GM12878 (cell line): ENCODE measurements around the gene ABCC3. TPM values are rescaled to one million over a fixed set of nuclear protein-coding genes. Genes with fewer than 3 reads are reported as not detected.

Source experiments
- ASH2L ChIP-seq: fragments of 300-600, 200-600 bp; sonication (generic); IDR thresholded peaks from 2 replicates; pipeline ENCODE4 v1.6.1; 2017; ENCODE audit warnings: low read depth, mild to moderate bottlenecking, borderline replicate concordance
- BACH1 ChIP-seq: fragments of 450-650 bp; IDR thresholded peaks from 2 replicates; pipeline ENCODE4 v1.6.1; 2017; ENCODE audit warnings: mild to moderate bottlenecking, borderline replicate concordance
- BHLHE40 ChIP-seq, 2 experiments: fragments of 450-650 bp in 1 of 2; IDR thresholded peaks; 2 replicates each; pipeline ENCODE4 v1.6.1; 2011 to 2017; ENCODE audit warnings: low read depth in 2 of 2, borderline replicate concordance in 1 of 2, improper control_type of control experiment in 1 of 2, low read length in 1 of 2, mild to moderate bottlenecking in 1 of 2
- BMI1 ChIP-seq: fragments of 450-650 bp; IDR thresholded peaks from 2 replicates; pipeline ENCODE4 v1.6.1; 2016; ENCODE audit warnings: mild to moderate bottlenecking, moderate library complexity, borderline replicate concordance
- CHD2 ChIP-seq: IDR thresholded peaks from 2 replicates; pipeline ENCODE4 v1.6.1; 2011; ENCODE audit warnings: low read depth, low read length, improper control_type of control experiment, borderline replicate concordance
- EZH2 ChIP-seq: IDR thresholded peaks from 2 replicates; pipeline ENCODE4 v1.6.1; 2012; ENCODE audit warnings: low read depth, mild to moderate bottlenecking, control low read depth, inconsistent platforms, low read length, borderline replicate concordance; ENCODE audit not compliant: control insufficient read depth
- FOXM1 ChIP-seq: IDR thresholded peaks from 2 replicates; pipeline ENCODE4 v1.6.1; 2012; ENCODE audit warnings: low read depth, mild to moderate bottlenecking, inconsistent platforms, low read length, moderate library complexity
- MXI1 ChIP-seq: fragments of 150-350 bp; IDR thresholded peaks from 2 replicates; pipeline ENCODE4 v1.6.1; 2011; ENCODE audit warnings: low read depth, mild to moderate bottlenecking, inconsistent platforms, low read length, improper control_type of control experiment
- NBN ChIP-seq: fragments of 450-650 bp; IDR thresholded peaks from 2 replicates; pipeline ENCODE4 v1.6.1; 2016
- RBBP5 ChIP-seq: fragments of 200-600 bp; sonication (generic); conservative IDR thresholded peaks from 2 replicates; pipeline ENCODE4 v1.6.1; 2016
- RELB ChIP-seq: fragments of 450-650 bp; IDR thresholded peaks from 2 replicates; pipeline ENCODE4 v1.6.1; 2017; ENCODE audit warnings: low read depth, mild to moderate bottlenecking, moderate library complexity
- STAT1 ChIP-seq: fragments of 450-650 bp; conservative IDR thresholded peaks from 2 replicates; pipeline ENCODE4 v1.6.1; 2014; ENCODE audit warnings: antibody characterized with exemption, mild to moderate bottlenecking
- TAF1 ChIP-seq: IDR thresholded peaks from 2 replicates; pipeline ENCODE4 v1.6.1; 2011; ENCODE audit warnings: mild to moderate bottlenecking, low read depth, low read length, borderline replicate concordance
- ZNF592 ChIP-seq: fragments of 450-650 bp; IDR thresholded peaks from 2 replicates; pipeline ENCODE4 v1.6.1; 2017; ENCODE audit warnings: mild to moderate bottlenecking, moderate library complexity
- ZNF687 ChIP-seq: fragments of 450-650 bp; IDR thresholded peaks from 2 replicates; pipeline ENCODE4 v1.6.1; 2017; ENCODE audit warnings: mild to moderate bottlenecking, moderate library complexity
- ZSCAN29 ChIP-seq: fragments of 450-650 bp; IDR thresholded peaks from 2 replicates; pipeline ENCODE4 v1.6.1; 2017; ENCODE audit warnings: mild to moderate bottlenecking, moderate library complexity
- polyA plus RNA-seq, 11 experiments: library from polyadenylated mRNA; depleted of rRNA in 4 of 11; unstranded in 6 of 11; stranded (reverse) in 5 of 11; fragments of >200 nt; fragmentation: Nextera tagmentation in 4 of 11; fragmentation: Illumina TruSeq in 1 of 11; extraction: Ambion mirVana in 4 of 11; extraction: Trizol in 1 of 11; gene quantifications; 1 replicate in 1 of 11; 2 replicates in 10 of 11; pipeline versions ENCODE4 v1.2.1 to v1.2.3, GENCODE V29; 2011 to 2016; ENCODE audit warnings: inconsistent platforms in 2 of 11, missing spikeins in 2 of 11, low read depth in 1 of 11
- total RNA-seq, 4 experiments: library from RNA; depleted of rRNA in 3 of 4; stranded (reverse); fragments of >200 nt in 3 of 4; fragmentation: Illumina TruSeq in 1 of 4; extraction: Trizol in 1 of 4; gene quantifications; 2 replicates each; pipeline versions ENCODE4 v1.2.1 to v1.2.3, GENCODE V29; 2013 to 2021

Gene ABCC3
- total and polyA plus RNA-seq, 10 of the 15 experiments (the other 5 are each of a cell fraction or from before 2014, with no cell fraction given): 0.21 to 2.3 (median 0.71) TPM; not detected in 6

GRCh38 chr17:50719144-50719923 lies 84.7 kb downstream of the ABCC3 start, which contains the start of gene LUC7L3 (continued):
- TF ChIP-seq ZNF592: 0 out of 2 replicates have a peak, but pooled peaks have one; percentile 16
- peak; percentile 63; the same call in 1 of the 2 replicates for TF ChIP-seq BACH1
- peak; percentile 85 for TF ChIP-seq TAF1
- peak; percentile 97 for TF ChIP-seq ZNF687
- no peak for TF ChIP-seq ZSCAN29
- TF ChIP-seq CHD2: peak; percentile 77
- no peak for TF ChIP-seq EZH2
- peak; percentile 68; the same call in 1 of the 2 replicates for TF ChIP-seq NBN
- peak in 1 of 2 experiments; percentile 61; a peak in 1 of 4 replicates for TF ChIP-seq BHLHE40 (IDR thresholded peaks at IDR 0.05; ENCODE audit: borderline replicate concordance in 1 of 2, low read depth in 2 of 2, low read length in 1 of 2)
- TF ChIP-seq BMI1: no peak
- TF ChIP-seq ASH2L: peak; percentile 91; the same call in 1 of the 2 replicates
- 0 out of 2 replicates have a peak, but pooled peaks have one; percentile 67 for TF ChIP-seq RBBP5
- peak; percentile 80; the same call in 1 of the 2 replicates for TF ChIP-seq STAT1
- 0 out of 2 replicates have a peak, but pooled peaks have one; percentile 8 for TF ChIP-seq FOXM1
- peak; percentile 50; the same call in 1 of the 2 replicates for TF ChIP-seq RELB
- TF ChIP-seq MXI1: peak; percentile 82
